ENCODE measurements around the gene HSP90AB1.

DNA sequence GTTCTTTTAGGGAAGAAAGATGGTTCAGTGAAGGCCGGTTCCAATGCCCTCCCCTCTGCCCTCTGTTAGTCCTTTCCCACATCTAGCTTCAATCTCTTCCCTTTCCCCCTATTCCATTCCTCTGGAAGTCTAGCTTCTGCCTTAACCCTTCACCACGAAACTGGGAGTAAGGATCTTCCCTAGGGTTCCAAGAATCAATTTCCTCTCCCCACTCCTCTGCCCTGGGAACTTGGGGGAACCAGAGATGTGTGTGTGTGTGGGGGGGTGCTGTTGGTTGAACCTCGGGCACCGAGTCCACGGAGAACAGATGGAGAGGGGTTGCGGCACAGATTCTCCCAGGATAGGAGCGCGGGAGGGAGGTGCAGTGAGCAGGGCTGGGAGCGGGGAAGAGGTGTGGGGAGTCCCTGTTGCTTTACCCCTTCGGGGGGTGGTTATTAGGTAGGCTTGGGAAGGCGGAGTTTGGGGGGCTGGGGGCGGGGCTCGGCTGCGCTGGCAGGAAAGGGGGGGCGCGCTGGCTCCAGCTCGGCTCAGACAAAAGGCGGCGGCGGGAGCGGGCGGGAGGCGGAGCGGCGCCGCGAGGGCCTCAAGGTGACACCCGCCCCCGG is 23.1 kb downstream of the HSP90AB1 start, which contains the start of gene TMEM151B:
- TF ChIP-seq, protein P1, sequence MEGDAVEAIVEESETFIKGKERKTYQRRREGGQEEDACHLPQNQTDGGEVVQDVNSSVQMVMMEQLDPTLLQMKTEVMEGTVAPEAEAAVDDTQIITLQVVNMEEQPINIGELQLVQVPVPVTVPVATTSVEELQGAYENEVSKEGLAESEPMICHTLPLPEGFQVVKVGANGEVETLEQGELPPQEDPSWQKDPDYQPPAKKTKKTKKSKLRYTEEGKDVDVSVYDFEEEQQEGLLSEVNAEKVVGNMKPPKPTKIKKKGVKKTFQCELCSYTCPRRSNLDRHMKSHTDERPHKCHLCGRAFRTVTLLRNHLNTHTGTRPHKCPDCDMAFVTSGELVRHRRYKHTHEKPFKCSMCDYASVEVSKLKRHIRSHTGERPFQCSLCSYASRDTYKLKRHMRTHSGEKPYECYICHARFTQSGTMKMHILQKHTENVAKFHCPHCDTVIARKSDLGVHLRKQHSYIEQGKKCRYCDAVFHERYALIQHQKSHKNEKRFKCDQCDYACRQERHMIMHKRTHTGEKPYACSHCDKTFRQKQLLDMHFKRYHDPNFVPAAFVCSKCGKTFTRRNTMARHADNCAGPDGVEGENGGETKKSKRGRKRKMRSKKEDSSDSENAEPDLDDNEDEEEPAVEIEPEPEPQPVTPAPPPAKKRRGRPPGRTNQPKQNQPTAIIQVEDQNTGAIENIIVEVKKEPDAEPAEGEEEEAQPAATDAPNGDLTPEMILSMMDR (conservative IDR thresholded peaks at IDR 0.05): no peak
- no peak for TF ChIP-seq ZFX (IDR thresholded peaks at IDR 0.05)
